ENCODE results near the gene PADI1.

DNA sequence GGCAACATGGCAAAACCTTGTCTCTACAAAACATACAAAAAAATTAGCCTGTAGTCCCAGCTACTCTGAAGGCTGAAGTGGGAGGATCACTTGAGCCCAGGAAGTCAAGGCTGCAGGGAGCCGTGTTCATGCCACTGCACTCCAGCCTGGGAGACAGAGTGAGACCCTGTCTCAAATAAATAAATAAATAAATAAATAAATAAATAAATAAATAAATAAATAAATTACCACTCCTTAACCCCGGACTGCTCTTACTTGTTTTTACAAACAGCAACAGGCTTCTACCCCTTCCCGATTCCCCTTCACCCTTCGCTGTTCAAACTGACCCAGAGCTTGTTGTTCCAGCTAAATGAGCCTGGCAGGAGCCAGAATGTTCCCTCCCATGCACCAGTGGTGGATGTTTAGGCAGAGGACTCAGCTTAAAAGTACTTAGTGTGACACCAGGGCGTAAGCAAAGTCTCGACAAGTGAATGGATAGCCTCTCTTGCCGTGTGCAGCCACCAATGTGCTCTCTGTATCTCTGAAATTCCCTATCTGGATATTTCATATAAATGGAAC is 22.5 kb downstream of the PADI1 start:
- TF ChIP-seq, protein P1, sequence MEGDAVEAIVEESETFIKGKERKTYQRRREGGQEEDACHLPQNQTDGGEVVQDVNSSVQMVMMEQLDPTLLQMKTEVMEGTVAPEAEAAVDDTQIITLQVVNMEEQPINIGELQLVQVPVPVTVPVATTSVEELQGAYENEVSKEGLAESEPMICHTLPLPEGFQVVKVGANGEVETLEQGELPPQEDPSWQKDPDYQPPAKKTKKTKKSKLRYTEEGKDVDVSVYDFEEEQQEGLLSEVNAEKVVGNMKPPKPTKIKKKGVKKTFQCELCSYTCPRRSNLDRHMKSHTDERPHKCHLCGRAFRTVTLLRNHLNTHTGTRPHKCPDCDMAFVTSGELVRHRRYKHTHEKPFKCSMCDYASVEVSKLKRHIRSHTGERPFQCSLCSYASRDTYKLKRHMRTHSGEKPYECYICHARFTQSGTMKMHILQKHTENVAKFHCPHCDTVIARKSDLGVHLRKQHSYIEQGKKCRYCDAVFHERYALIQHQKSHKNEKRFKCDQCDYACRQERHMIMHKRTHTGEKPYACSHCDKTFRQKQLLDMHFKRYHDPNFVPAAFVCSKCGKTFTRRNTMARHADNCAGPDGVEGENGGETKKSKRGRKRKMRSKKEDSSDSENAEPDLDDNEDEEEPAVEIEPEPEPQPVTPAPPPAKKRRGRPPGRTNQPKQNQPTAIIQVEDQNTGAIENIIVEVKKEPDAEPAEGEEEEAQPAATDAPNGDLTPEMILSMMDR (conservative IDR thresholded peaks at IDR 0.05 in 1 of 2, IDR thresholded peaks at IDR 0.05 in 1 of 2; ENCODE audit: extremely low read depth in 1 of 2, insufficient read depth in 1 of 2, low read depth in 1 of 2, low read length in 2 of 2), result no peak
- TF ChIP-seq EZH2 (IDR thresholded peaks at IDR 0.05; ENCODE audit: borderline replicate concordance, low read length), result no peak

Data from mammary epithelial cell (primary cell).